Tibial artery (tissue), 4 donors: ENCODE results near the gene MAST3.

Experiments
- DNase-seq, 2 donors: peaks; one replicate each; pipeline ENCODE4 v3.0.0-alpha.2; 2019
- H3K27ac ChIP-seq, 2 donors: fragments of 200-600 bp; sonication (generic) in 1 of 2; 1 replicate in 1 of 2; 2 replicates in 1 of 2; pipeline ENCODE4 v1.5.1; 2018 to 2019; ENCODE audit warnings: mild to moderate bottlenecking in 1 of 2
- H3K27me3 ChIP-seq, 2 donors: fragments of 200-600 bp; sonication (generic) in 1 of 2; one replicate each; pipeline versions ENCODE4 v1.5.1 to v1.6.0; 2016 to 2019
- H3K36me3 ChIP-seq, 3 donors: fragments of 200-600 bp; sonication (generic) in 2 of 3; one replicate each; pipeline ENCODE4 v1.5.1; 2016 to 2019; ENCODE audit warnings: mild to moderate bottlenecking in 2 of 3
- H3K4me1 ChIP-seq, 4 donors: fragments of 200-600 bp; sonication (generic) in 2 of 4; 1 replicate in 3 of 4; 2 replicates in 1 of 4; pipeline ENCODE4 v1.5.1; 2016 to 2019
- H3K4me3 ChIP-seq, 2 donors: fragments of 200-600 bp; sonication (generic) in 1 of 2; 1 replicate in 1 of 2; 2 replicates in 1 of 2; pipeline ENCODE4 v1.5.1; 2018 to 2019; ENCODE audit warnings: mild to moderate bottlenecking in 2 of 2
- H3K9me3 ChIP-seq, 3 donors: fragments of 200-600 bp; sonication (generic) in 1 of 3; one replicate each; pipeline ENCODE4 v1.5.1; 2016 to 2019
- CTCF ChIP-seq, 2 experiments: fragments of 200-600 bp in 1 of 2; fragments of 450-650 bp in 1 of 2; IDR thresholded peaks; one replicate each; pipeline ENCODE4 v1.5.1; 2017 to 2019; ENCODE audit warnings: antibody characterized with exemption in 2 of 2, mild to moderate bottlenecking in 1 of 2, moderate library complexity in 1 of 2
- intact Hi-C: fragments of 100-400 bp; cut with DNase I; formaldehyde crosslinking; loops from one replicate; pipeline ENCODE4 v1.15.0; 2023; ENCODE audit warnings: low total_unique reads

MAST3 gene

DNA sequence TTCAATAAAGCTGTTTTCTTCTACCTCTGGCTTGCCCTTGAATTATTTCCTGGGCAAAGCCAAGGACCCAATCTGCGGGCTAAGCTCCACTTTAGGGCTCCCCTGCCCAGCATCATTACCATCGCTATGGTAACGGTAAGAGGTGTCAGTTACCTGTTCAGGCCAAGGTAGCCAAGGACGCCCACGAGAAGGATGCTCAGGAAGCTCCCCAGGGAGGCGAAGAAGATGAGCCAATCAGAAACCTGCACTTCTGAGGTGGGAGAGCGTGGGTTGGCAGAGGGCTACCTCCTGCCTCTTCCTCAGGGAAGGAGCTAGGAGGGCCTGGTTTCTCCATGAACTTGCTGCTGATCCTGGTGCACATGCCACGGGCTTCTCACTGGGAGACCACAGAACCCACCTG lies 35.5 kb upstream of the MAST3 start:
- Histone ChIP-seq H3K4me1 (peaks cover 0 to 15% (median 10%) of the 10 kb centered on the region in 4 donors), H3K27me3 (peaks cover 0 to 8% of the 10 kb centered on the region in 2 donors), H3K27ac (no peak overlapping the region), H3K4me3 (no peak overlapping the region), H3K36me3 (no peaks in the 10 kb centered on the region), H3K9me3 (no peaks in the 10 kb centered on the region)
- no peak for TF ChIP-seq CTCF (IDR thresholded peaks at IDR 0.05)
- DNase-seq = no peak
- intact Hi-C loops = loop anchor here (5.0 kb wide), 1 partner anchor 120 kb away; no protein-coding TSS in a partner anchor

- Histone ChIP-seq H3K36me3 (no peaks in the 10 kb centered on the region), H3K4me3 (no peak overlapping the region), H3K9me3 (no peaks in the 10 kb centered on the region), H3K4me1 (peaks cover 0 to 3% (median 2%) of the 10 kb centered on the region in 4 donors), H3K27ac (no peak overlapping the region), H3K27me3 (peaks cover 0 to 8% of the 10 kb centered on the region in 2 donors)
- no peak for TF ChIP-seq CTCF (IDR thresholded peaks at IDR 0.05)
- no peak for DNase-seq
- intact Hi-C loops = loop anchor here (5.0 kb wide), 1 partner anchor 121 kb away; no protein-coding TSS in a partner anchor
Observed at GRCh38 chr19:18063463-18063862, 34.1 kb upstream of the MAST3 start.

DNA sequence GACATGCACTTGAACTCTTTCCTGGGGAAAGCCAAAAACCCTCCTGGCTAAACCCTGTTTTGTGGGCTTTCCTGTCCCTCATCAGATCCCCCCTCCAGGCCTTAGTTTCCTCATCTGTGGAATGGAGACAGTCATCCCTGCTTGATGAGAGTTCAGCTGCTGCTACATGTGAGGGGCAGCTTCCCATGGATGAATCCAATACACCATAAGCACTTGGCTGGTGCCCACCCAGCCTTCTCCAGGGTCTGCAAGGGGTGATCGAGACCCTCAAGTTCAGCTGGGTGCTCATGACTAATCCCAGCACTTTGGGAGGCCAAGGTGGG lies 32.4 kb upstream of the MAST3 start:
- peaks cover 0 to 13% of the 10 kb centered on the region in 2 donors for H3K27me3 ChIP-seq
- no peak overlapping the region for H3K4me3 ChIP-seq
- H3K9me3 ChIP-seq = no peaks in the 10 kb centered on the region
- intact Hi-C loops = no loop called here
- DNase-seq = no peak
- no peaks in the 10 kb centered on the region for H3K4me1 ChIP-seq
- H3K36me3 ChIP-seq = no peaks in the 10 kb centered on the region
- no peak overlapping the region for H3K27ac ChIP-seq
- no peak for TF ChIP-seq CTCF (IDR thresholded peaks at IDR 0.05)

DNA sequence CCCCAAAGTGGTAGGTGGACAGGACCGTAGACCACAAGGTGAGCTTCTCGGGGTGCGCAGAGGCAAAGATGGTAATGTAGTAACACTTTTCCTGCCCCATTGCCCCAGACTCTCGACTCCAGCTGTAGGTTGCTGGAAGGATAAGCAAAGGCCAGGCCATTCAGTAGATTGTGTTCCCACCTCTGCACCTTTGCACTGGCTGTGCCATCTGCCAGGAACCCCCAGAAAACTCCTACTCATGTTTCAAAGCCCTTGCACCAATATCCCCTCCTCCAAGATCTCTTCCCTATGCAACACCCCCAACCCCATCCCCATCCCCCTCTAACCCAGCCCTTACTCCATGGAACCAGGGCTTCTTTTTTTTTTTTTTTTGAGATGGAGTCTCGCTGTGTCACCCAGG lies 29.2 kb upstream of the MAST3 start:
- DNase-seq = no peak
- no peak overlapping the region for H3K4me3 ChIP-seq
- intact Hi-C loops = no loop called here
- peaks cover 0 to 34% of the 10 kb centered on the region in 2 donors for H3K27me3 ChIP-seq
- H3K4me1 ChIP-seq = no peaks in the 10 kb centered on the region
- no peaks in the 10 kb centered on the region for H3K36me3 ChIP-seq
- no peaks in the 10 kb centered on the region for H3K9me3 ChIP-seq
- no peak overlapping the region for H3K27ac ChIP-seq
- TF ChIP-seq CTCF (IDR thresholded peaks at IDR 0.05) = no peak

DNA sequence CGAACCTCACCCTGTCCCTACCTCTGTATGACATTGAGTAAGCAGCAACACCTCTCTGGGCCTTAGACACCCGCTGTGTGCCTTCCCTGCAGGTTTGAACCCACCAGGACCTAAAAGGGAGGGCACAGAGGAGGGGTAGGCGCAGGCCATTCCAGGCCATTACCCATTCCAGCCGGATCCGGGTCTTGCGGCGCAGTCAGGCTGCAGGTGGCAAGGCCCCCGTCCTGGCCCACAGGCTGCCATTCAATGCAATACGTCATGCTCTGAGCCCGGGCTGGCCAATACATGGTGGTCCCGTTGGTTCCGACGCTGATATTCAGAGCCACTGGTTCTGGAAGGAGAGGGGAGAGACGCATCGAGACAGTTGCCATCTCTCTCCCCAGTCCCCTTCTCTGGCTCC lies 28.2 kb upstream of the MAST3 start:
- DNase-seq = no peak
- Histone ChIP-seq H3K36me3 (no peaks in the 10 kb centered on the region), H3K4me3 (no peak overlapping the region), H3K4me1 (no peaks in the 10 kb centered on the region), H3K27ac (no peak overlapping the region), H3K27me3 (peaks cover 0 to 29% of the 10 kb centered on the region in 2 donors), H3K9me3 (no peaks in the 10 kb centered on the region)
- TF ChIP-seq CTCF (IDR thresholded peaks at IDR 0.05) = no peak
- intact Hi-C loops = no loop called here

DNA sequence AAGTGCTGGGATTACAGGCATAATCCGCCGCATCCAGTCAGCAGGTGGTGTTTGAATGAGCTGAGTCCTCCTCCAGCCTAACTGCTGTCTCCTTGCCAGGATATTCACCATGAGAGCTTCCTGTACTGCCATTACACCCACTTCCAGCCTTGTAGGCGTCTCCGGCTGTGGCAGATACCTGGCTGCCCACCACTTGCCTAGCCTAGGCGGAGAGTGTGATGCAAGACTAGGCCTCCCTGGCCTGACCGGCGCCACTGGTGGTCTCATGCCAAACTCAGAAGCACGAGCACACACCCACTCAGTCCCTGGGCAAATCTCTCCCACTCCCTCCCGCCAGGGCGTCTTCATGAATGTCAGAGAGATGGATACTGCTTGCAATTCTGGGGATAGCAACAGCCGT lies 27.4 kb upstream of the MAST3 start:
- no peak for DNase-seq
- no peak overlapping the region for H3K4me3 ChIP-seq
- intact Hi-C loops = no loop called here
- H3K36me3 ChIP-seq = no peaks in the 10 kb centered on the region
- H3K4me1 ChIP-seq = no peaks in the 10 kb centered on the region
- H3K27me3 ChIP-seq = peaks cover 0 to 29% of the 10 kb centered on the region in 2 donors
- H3K9me3 ChIP-seq = no peaks in the 10 kb centered on the region
- H3K27ac ChIP-seq = no peak overlapping the region
- TF ChIP-seq CTCF (IDR thresholded peaks at IDR 0.05) = no peak
